ENCODE measurements around the gene DSG3.

DNA sequence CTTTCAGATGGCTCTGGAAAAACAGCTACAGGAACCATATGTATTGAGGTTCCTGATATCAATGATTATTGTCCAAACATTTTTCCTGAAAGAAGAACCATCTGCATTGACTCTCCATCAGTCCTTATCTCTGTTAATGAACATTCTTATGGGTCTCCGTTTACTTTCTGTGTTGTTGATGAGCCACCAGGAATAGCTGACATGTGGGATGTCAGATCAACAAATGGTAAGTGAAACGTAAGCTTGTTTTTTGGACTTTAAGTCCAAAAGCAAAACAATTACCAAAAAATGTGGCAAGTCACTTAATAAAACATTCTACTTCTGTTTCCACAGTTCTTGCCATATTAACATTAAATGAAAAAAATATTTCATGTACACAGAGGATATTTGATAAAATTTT, 44.1 kb upstream of the DSG3 start:
- TF ChIP-seq, protein P1, sequence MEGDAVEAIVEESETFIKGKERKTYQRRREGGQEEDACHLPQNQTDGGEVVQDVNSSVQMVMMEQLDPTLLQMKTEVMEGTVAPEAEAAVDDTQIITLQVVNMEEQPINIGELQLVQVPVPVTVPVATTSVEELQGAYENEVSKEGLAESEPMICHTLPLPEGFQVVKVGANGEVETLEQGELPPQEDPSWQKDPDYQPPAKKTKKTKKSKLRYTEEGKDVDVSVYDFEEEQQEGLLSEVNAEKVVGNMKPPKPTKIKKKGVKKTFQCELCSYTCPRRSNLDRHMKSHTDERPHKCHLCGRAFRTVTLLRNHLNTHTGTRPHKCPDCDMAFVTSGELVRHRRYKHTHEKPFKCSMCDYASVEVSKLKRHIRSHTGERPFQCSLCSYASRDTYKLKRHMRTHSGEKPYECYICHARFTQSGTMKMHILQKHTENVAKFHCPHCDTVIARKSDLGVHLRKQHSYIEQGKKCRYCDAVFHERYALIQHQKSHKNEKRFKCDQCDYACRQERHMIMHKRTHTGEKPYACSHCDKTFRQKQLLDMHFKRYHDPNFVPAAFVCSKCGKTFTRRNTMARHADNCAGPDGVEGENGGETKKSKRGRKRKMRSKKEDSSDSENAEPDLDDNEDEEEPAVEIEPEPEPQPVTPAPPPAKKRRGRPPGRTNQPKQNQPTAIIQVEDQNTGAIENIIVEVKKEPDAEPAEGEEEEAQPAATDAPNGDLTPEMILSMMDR (IDR thresholded peaks at IDR 0.05): no peak
- TF ChIP-seq POLR2A (IDR thresholded peaks at IDR 0.05): no peak
